Measurements from ENCODE around the gene PDZD2.

PDZD2 gene

GRCh38 chr5:31833710-31834109, 194.8 kb downstream of the PDZD2 start:
- DNase-seq: no peak
- Histone ChIP-seq H3K4me1 (ENCODE audit: insufficient read depth, low read length) (no peaks in the 10 kb centered on the region), H3K9ac (ENCODE audit: low read depth, low read length) (no peak overlapping the region), H3K4me3 (ENCODE audit: low read depth in 1 of 2, low read length in 2 of 2) (no peak overlapping the region), H3K27me3 (ENCODE audit: insufficient read depth, low read length, poor library complexity) (no peaks in the 10 kb centered on the region), H3K9me3 (ENCODE audit: insufficient read depth, low read length, severe bottlenecking) (peaks cover 3% of the 10 kb centered on the region), H4K20me1 (ENCODE audit: insufficient read depth, low read length) (no peaks in the 10 kb centered on the region), H3K79me2 (ENCODE audit: insufficient read depth, low read length) (no peaks in the 10 kb centered on the region), H3K4me2 (ENCODE audit: insufficient read depth, low read length) (no peak overlapping the region), H2AFZ (ENCODE audit: low read depth, low read length) (no peak overlapping the region), H3K27ac (ENCODE audit: low read length) (no peak overlapping the region), H3K36me3 (ENCODE audit: insufficient read depth, low read length) (no peaks in the 10 kb centered on the region)
- TF ChIP-seq CTCF (IDR thresholded peaks at IDR 0.05; ENCODE audit: borderline replicate concordance, extremely low read depth, low read length, poor library complexity, severe bottlenecking): no peak
- TF ChIP-seq EZH2 (IDR thresholded peaks at IDR 0.05; ENCODE audit: borderline replicate concordance, low read depth, low read length, severe bottlenecking): no peak
- no peak for ATAC-seq (ENCODE audit: insufficient read depth, low read depth)

DNA sequence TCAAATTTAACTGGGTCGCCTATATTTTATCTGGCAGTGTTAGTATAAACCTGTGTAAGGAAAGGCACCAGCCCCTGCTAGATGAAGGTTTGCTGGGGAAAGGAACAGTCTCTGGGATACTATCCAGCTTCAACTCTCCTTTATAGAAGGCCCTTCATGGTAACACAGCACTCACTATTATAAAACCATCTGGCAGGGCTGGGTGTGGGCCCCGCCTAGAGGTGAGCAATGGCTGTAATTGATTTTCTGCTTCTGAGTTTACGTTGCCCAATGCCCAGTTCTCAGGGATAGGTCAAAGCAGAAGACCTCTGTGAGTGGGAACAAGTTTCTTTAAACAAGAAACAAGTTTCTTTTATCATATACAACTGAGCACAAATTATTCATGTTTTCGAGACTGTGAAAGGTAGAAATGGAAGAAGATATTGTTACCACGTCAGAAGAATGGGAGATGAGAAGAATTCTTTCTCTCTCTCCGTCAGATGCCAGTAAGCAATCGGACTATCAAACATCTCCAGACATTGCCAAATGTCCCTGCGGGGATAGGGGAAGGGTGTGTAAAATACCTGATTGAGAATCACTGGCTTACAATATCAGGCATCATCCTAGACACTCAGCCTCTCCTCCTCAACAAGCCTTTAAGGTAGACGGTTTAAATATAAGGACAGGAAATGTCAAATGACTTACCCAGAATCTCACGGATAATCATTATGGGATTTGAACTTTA, 205.9 kb downstream of the PDZD2 start:
- DNase-seq (no peak), ATAC-seq (ENCODE audit: insufficient read depth, low read depth) (no peak)
- Histone ChIP-seq H3K4me2 (ENCODE audit: insufficient read depth, low read length) (no peak overlapping the region), H4K20me1 (ENCODE audit: insufficient read depth, low read length) (no peaks in the 10 kb centered on the region), H3K4me1 (ENCODE audit: insufficient read depth, low read length) (no peaks in the 10 kb centered on the region), H2AFZ (ENCODE audit: low read depth, low read length) (no peak overlapping the region), H3K9ac (ENCODE audit: low read depth, low read length) (no peak overlapping the region), H3K79me2 (ENCODE audit: insufficient read depth, low read length) (no peaks in the 10 kb centered on the region), H3K36me3 (ENCODE audit: insufficient read depth, low read length) (no peaks in the 10 kb centered on the region), H3K27me3 (ENCODE audit: insufficient read depth, low read length, poor library complexity) (no peaks in the 10 kb centered on the region), H3K9me3 (ENCODE audit: insufficient read depth, low read length, severe bottlenecking) (no peaks in the 10 kb centered on the region), H3K27ac (ENCODE audit: low read length) (no peak overlapping the region), H3K4me3 (ENCODE audit: low read depth in 1 of 2, low read length in 2 of 2) (no peak overlapping the region)
- TF ChIP-seq CTCF (IDR thresholded peaks at IDR 0.05; ENCODE audit: borderline replicate concordance, extremely low read depth, low read length, poor library complexity, severe bottlenecking): no peak
- TF ChIP-seq EZH2 (IDR thresholded peaks at IDR 0.05; ENCODE audit: borderline replicate concordance, low read depth, low read length, severe bottlenecking): no peak

- Histone ChIP-seq H3K79me2 (ENCODE audit: insufficient read depth, low read length) (no peaks in the 10 kb centered on the region), H3K36me3 (ENCODE audit: insufficient read depth, low read length) (no peaks in the 10 kb centered on the region), H3K4me3 (ENCODE audit: low read depth in 1 of 2, low read length in 2 of 2) (no peak overlapping the region), H4K20me1 (ENCODE audit: insufficient read depth, low read length) (no peaks in the 10 kb centered on the region), H3K27ac (ENCODE audit: low read length) (no peak overlapping the region), H3K9me3 (ENCODE audit: insufficient read depth, low read length, severe bottlenecking) (no peaks in the 10 kb centered on the region), H3K9ac (ENCODE audit: low read depth, low read length) (no peak overlapping the region), H3K27me3 (ENCODE audit: insufficient read depth, low read length, poor library complexity) (no peaks in the 10 kb centered on the region), H3K4me2 (ENCODE audit: insufficient read depth, low read length) (no peak overlapping the region), H2AFZ (ENCODE audit: low read depth, low read length) (no peak overlapping the region), H3K4me1 (ENCODE audit: insufficient read depth, low read length) (no peaks in the 10 kb centered on the region)
- ATAC-seq (ENCODE audit: insufficient read depth, low read depth) (no peak), DNase-seq (no peak)
- TF ChIP-seq CTCF (IDR thresholded peaks at IDR 0.05; ENCODE audit: borderline replicate concordance, extremely low read depth, low read length, poor library complexity, severe bottlenecking) (no peak), EZH2 (IDR thresholded peaks at IDR 0.05; ENCODE audit: borderline replicate concordance, low read depth, low read length, severe bottlenecking) (no peak)
Observed at GRCh38 chr5:31845361-31845760, 206.4 kb downstream of the PDZD2 start.
